Hematopoietic multipotent progenitor cell treated with erythropoietin and hydrocortisone succinate and interleukin-3 and kit ligand, for 8 days (in vitro differentiated cells): ENCODE measurements around the gene LMTK3.
A peak's percentile ranks its signal among the peaks of the same experiment; 100 is the strongest.

Source experiments
- DNase-seq: peaks from one replicate; pipeline ENCODE4 v3.0.0-alpha.2; 2015

LMTK3 gene, protein sequence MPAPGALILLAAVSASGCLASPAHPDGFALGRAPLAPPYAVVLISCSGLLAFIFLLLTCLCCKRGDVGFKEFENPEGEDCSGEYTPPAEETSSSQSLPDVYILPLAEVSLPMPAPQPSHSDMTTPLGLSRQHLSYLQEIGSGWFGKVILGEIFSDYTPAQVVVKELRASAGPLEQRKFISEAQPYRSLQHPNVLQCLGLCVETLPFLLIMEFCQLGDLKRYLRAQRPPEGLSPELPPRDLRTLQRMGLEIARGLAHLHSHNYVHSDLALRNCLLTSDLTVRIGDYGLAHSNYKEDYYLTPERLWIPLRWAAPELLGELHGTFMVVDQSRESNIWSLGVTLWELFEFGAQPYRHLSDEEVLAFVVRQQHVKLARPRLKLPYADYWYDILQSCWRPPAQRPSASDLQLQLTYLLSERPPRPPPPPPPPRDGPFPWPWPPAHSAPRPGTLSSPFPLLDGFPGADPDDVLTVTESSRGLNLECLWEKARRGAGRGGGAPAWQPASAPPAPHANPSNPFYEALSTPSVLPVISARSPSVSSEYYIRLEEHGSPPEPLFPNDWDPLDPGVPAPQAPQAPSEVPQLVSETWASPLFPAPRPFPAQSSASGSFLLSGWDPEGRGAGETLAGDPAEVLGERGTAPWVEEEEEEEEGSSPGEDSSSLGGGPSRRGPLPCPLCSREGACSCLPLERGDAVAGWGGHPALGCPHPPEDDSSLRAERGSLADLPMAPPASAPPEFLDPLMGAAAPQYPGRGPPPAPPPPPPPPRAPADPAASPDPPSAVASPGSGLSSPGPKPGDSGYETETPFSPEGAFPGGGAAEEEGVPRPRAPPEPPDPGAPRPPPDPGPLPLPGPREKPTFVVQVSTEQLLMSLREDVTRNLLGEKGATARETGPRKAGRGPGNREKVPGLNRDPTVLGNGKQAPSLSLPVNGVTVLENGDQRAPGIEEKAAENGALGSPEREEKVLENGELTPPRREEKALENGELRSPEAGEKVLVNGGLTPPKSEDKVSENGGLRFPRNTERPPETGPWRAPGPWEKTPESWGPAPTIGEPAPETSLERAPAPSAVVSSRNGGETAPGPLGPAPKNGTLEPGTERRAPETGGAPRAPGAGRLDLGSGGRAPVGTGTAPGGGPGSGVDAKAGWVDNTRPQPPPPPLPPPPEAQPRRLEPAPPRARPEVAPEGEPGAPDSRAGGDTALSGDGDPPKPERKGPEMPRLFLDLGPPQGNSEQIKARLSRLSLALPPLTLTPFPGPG (N-terminal part only)

DNA sequence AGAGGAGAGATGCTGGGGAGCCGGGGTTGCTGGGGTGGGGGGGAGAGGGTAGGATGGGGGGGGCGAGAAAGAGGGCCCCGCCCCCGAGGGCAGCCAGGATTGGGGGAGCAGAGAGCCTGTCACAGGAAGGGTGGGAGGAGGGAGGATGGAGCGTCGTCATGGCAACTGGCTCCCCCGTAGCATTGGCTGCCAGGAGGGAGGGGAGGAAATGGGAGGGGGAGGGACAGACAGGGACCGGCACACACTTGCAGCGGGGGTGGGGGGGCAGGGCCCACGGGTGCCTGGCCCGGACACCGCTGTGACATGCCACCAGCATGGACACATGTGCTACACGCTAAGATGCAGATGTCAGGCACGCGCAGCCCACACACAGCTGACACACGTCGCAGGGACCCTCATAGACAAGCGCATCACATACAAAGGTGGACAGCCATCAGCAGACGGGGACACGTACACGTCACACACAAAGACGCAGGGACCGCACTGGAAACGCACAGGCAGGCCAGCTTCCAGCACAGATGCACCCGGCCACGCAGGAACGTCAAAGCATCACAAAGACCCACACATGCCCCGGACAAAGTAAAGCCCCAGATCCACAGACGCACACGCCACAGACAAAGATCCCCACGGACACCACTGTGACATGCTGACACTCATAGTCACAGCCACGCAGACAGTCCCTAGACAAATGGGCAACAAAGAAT, at the start of gene LMTK3:
Gene LMTK3, minus strand, starts transcription at position 36 of the 704 bp plus-strand sequence. CDS start 259 bp downstream, outside the sequence.
- peak; percentile 49 for DNase-seq

DNA sequence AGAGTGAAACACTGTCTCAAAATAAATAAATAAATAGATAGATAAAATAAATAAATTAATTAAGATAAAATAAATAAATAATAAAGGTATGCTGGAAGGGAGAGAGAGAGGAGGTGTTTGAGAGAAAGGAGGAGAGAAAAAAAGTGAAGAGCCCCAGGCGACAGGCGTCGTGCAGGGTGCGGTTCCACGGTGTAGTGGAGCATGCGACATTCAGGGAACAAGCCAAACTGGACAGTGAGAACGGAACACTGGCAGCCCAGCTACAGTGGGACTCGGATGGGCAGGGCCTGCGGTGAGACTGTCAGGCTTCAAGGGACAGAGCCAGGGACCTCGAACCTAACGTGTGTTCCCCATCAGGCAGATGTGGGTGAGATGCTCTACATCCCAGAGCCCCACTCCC, 49.8 kb upstream of the LMTK3 start:
- no peak for DNase-seq

DNA sequence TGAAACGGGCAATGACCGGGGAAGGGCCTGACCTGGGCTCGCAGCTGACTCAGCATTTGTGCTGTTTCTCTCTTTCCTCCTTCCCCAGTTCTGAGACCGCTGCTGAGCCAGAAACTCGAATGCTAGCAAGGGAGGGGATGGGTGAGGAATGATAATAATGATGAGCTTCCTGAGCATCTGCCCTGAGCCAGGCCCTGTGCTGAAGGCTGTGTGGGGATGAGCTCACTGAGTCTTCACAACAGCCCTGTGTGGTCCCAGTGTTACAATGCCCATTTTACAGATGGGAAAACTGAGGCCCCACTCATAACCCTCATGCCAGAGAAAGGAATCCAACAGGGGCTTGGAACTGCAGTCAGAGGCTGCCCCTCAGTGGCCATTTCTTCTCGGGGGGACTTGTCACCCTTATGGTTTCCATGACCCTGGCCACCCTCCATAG, 48.5 kb upstream of the LMTK3 start:
- peak; percentile 25 for DNase-seq

DNA sequence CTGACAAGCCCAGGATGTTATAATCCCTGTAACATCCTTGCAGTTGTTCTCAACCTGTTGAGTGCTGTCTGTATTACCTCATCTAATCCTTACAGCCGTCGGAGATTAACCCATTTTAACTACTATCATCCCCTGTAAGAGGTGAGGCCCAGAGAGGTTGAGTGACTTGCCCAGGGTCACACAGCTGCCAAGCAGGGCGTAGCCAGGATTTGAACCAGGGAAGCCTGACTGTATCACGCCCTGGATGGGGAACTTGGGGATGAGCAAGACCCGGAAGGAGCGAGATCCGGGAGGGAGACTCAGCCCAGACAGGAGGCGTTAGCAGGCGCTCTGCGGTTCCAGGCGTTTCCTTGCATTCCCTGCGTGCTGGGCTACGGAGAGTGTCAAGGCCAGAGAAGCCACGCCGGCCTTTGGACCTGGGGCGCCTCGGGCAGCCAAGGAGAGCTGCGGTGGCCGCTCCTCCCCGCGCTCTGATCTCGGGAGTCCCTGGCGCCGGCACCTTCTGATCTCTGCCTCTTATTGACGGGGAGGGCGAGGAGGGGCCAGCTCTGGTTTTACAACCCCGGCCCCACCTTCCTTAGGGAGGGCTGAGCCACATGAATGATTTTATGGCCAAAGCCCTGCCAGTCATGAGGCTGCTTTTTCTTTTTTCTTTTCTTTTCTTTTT, 46.5 kb upstream of the LMTK3 start:
- no peak for DNase-seq

DNA sequence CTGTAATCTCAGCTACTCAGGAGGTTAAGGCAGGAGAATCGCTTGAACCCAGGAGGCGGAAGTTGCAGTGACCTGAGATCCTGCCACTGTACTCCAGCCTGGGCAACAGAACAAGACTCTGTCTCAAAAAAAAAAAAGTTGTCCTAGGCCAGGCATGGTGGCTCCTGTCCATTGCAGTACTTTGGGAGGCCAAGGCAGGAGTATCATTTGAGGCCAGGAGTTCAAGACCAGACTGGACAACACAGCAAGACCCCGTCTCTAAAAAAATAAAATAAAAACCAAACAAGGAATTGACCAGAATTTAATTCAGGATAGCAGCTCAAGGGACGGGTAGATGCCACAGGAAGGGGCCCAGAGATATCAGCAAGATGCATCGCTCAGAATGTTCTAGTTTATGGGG, 45.2 kb upstream of the LMTK3 start:
- DNase-seq = no peak

DNA sequence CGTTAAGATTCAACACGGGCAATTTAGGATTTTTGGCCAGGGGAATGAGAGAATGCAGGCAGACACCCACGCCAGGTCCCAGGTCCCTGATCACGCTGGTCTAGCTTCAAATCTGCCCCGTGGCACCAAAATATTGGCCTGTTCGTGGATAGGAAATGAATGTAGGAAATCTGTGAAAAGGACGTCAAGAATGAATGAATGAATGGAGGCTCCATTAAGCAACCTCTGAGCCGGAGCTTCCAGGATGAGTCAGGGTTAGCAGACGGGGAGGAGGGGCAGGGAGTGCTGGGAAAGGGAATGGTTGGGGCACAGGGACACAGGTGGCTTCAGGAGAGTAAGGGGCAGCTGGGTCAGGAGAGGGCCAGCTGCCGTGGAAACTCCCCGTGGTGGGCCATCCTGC, 44.5 kb upstream of the LMTK3 start:
- no peak for DNase-seq

DNA sequence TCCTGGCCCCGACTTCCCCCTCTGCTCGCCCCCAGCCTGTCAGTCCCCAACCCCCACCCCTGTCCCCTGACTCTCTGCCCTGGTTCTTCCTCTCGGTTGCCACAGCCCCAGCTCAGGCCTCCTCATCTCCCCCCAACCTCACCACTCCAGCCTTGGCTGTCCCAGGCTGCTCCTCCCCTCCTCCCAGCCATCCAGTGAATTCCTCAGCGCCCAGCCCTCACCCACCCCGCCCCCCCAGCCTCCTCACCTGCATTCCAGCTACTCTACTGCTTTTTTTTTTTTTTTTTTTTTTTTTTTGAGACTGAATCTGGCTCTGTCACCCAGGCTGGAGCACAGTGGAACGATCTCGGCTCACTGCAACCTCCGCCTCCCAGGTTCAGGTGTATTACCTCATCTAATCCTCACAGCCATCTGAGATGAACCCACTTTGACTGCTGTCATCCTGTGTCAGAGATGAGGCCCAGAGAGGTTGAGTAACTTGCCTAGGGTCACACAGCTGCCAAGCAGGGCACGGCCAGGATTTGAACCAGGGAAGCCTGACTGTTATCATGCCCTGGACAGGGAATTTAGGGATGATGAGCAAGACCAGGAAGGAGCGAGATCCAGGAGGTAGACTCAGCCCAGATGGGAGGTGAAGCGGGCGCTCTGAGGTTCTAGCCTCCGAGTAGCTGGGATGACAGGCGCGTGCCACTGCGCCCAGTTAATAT, 42.9 kb upstream of the LMTK3 start:
- DNase-seq = no peak

DNA sequence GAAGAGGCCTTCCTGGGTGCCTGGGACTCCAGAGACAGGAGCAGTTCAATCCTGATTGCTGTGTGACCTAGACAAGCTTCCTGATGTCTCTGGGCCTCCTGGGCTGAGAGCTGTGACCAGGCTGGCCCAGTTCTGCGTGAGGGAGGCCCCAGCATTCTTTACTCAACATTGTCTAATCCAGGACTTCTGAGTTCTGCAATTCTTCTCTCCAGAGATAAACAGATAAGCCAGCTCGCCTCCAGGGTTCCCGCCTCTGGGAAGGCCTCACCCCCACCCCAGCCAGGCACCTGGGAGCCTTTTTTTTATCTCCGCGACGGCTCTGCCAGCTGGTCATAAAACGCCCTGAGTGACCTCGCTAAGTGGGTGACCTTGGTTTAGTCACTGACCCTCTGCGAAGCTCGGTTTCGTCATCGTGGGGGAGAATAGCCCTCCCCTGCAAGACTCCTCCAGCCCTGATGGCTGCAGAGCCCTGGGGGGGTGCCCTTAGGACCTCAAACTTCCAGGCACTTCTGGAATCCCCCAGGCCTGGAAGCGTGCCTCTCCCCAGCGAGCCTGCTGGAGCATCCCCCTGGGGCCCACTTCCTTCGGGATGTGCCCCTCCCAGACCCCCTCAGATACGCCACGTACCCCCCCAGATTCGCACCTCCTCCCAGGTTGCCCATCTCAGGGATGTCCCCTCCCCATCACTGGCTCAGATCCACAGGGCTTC, 42.2 kb upstream of the LMTK3 start:
- no peak for DNase-seq

DNA sequence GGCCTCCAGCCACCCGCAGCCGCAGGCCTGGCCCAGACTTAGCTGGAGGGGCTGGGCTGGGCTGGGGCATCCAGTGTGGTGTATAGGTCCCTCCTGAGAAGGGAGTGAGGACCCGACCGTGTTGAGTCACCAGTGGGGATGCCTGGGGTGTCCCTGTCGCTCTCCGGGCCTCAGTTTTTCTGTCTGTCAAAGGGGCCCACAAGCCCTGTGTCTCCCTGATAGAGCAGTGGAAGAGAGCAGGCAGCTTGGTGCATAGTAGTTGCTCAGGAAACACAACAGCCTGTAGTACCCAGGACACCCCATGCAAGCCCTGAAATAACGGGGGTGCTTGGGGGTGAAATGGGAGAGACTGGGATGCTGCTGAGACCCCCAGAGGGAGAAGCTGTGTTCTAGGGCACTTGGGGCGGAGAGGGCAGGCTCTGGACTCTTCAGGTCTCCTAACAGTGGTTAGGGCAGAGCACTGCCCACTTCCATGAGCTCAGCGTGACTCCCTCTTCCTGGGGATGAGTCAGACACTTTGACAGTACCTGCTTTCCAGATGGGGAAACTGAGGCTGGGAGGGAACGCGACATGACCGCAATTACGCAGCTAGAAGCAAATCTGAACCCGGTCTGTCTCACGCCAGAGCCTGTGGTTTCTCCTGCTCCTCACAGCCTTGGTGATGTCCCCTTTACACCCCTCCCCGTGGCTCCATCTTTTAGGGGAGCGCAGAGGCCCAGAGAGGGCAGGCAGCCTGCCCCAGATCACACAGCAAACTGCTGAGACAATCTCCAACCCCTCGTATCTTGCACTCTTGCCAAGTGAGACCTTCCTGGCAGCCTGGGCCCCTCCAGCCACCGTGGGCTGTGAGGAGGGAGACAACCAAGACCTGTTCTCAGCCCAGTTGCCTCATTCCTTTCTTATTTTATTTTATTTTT, 41.0 kb upstream of the LMTK3 start:
- DNase-seq = no peak

DNA sequence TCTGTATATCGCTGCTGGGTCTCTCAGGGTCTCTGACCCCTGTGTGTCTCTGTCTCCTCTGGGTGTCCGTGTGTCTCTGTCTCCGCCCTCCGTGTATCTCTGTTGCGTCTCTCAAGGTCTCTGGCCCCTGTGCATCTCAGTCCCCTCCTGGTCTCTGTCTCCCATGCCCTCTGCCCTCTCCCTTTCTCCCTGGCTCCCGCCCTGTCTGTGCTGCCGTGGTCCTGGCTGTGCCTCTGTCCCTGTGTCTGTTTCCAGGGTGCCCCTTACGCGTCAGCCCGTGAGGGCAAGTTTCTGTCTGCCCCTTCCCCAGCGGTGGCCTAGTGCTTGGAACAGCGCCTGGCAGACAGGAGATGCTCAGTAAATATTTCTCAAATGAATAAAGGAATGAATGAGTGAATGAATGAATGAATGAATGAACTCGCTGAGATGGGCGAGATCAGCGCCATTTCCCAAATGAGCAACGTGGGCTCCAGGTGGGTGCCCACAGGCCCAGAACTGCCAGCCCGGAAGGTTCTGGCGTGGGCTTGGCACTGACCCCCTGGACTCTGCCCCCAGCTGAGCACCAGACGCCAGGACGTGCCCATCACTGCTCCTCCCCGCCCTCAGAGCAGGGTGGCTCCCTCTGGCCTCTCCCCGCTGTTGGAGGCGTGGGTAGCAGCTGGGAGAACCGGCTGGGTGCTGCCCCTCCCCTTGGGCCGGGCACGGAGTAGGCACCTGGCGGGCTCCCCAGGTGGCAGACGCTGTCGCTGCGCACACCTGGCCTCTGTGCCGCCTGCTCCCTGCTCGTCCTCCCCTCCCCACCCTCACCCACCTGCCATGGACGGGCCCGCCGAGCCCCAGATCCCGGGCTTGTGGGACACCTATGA, 40.0 kb upstream of the LMTK3 start, which contains the start of gene SULT2B1:
Gene SULT2B1, plus strand, starts transcription at position 736 of the 866 bp plus-strand sequence. Its CDS starts 81 bp downstream, at position 817.
- no peak for DNase-seq

DNA sequence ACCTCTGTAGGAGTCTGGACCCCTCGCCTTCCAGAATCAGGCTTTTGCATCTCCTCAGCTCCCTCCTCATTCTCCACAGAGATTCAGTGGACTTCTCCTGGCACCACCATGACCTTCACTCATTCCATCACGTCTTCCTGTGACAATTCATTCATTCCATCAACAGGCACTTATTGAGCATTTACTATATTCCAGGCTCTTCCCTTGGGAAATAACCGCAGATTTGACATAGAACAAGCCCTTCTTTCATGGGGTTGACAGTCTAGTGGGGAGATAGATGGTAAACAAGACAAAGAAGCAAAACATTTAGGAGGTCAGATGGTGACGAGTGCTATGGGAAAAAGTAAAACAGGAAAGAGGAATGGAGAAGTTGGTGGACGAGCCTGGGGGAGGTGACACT, 37.7 kb upstream of the LMTK3 start:
- DNase-seq = no peak

DNA sequence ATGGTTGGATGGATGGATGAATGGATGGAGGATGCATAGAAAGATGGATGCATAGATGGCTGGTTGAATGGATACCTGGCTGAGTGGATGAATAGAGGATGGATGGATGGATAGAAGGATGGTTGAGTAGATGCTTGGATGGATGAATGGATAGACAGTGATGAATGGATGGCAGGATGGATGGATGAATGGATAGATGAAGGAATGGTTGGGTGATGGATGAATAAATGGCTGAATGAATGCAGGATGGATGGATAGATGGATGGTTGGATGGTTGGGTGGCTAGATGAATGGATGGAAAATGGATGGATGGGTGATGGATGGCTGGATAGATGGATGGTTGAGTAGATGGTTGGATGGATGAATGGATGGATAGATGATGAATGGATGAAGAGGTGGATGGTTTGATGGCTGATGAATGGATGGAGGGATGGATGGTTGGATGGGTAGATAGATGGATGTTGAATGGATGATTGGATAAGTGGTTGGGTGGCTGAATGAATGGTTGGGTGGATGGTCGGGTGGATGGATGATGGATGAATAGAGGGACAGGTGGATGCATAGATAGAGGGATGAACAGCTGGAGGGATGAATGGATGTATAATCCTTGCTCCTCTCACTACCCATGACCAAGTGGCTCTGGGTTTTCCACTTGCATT, 36.7 kb upstream of the LMTK3 start:
- no peak for DNase-seq

DNA sequence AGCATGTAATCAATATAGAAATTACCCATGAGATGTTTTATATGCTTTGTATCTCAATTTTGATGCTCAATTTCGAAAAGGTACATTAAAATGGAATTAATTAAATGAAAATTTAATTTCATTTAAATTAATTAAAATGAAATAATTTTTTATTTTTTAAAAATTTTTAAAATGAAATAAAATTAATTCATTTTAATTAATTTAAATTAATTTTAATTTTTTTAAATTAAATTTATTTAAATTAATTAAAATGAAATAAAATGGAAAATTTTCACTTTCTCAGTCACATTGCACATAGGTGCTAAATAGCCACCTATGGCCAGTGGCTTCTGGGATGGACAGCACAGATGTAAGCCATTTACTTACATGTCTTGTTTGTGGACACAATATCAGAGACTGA, 36.1 kb upstream of the LMTK3 start:
- no peak for DNase-seq

DNA sequence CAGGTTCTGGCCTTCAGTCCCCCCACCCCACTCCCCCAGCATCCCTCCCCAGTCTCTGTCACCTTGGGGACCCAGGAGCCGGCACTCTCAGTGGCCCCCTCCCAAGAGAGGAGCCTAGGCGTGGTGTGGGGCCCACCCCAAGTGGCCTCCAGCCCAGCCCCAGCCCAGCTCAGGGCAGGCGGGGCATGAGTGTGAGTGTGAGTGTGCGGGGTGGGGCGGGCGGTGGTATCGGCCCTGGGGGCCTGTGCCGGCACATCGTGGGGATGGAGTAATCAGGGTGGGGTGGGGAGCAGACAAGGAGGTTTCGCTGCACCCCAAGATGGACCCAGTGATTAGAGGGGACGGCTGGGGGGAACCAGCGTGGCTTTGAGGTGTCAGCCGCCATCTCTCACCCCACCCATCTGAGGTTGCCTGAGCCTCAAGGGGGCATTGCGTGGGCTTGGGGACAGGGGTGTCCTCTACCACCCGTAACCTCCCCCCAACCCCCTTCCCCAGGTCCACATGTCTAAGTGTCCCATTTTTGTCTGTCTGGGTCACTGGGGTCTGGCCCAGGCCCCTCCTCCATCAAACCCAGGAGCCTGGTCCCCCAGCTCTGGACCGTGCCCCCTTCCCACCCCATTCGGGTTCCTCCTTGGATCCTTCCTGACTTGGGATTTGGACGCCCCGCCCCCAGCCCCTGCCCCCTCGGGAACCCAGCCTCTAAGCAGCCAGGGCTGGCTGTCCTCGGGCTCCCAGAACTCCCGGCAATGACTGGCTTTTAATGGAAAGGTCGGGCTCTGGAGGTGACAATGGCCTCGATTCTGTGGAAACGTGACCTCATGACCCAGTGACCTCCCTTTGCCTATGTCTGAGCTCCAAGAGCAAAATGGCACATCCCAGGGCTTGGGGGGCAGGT, 33.5 kb upstream of the LMTK3 start:
- DNase-seq = peak; percentile 20

DNA sequence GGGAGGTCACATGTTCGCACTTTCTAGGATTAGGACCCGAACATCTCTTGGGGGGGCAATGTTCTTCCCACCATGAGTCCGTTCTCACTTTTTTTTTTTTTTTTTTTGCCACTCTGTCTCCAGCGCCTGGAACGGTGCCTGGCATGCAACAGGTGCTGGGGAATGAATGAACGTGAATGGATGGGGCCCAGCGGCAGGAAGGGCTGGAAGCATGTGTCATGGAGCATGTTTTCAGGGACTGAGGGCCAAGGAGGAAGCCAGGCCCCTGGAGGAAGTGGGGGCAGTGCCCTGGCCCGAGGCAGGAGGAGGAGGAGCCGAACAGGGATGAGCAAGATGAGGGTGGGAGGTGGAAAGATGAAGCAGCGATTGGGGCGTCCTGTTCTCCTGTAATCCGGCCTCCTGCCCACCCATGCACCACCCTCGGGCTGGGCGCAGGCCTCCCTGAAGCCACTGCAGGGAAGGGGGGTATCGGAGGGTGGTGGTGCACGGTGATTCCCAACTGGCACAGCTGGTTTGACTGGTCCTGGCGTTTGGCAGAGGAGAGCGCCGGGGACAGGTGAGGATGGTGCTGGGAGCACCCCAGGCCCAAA, 31.6 kb upstream of the LMTK3 start:
- no peak for DNase-seq

DNA sequence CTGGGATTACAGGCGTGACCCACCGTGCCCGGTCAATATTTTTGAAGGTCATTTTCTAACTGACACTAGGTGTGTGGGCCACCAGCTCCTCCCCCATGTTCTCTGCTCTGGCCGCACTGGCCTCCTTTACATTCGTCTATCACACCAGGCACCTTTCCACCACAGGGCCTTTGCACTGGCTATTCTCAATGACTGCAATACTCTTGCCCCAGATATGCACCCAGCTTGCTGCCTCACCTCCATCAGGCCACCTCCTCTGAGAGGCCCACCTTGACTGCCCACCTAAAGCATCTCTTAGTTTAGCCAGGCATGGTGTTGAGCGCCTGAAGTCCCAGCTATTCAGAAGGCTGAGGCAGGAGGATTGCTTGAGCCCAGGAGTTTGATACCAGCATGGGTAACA, 30.2 kb upstream of the LMTK3 start:
- DNase-seq = no peak
